LNCAP (cell line): ENCODE data around the gene NUP214.

Experiments
- CTCF ChIP-seq: fragments of 450-650 bp; IDR thresholded peaks from 2 replicates; pipeline ENCODE4 v1.5.1; 2017; ENCODE audit warnings: mild to moderate bottlenecking

Gene NUP214

GRCh38 chr9:131105952-131106351 lies 19.4 kb upstream of the NUP214 start:
- TF ChIP-seq CTCF: no peak

- no peak for TF ChIP-seq CTCF
Observed at GRCh38 chr9:131107760-131108159, 17.6 kb upstream of the NUP214 start.

- TF ChIP-seq CTCF: no peak
Observed at GRCh38 chr9:131111186-131111853, 14.1 kb upstream of the NUP214 start.

- no peak for TF ChIP-seq CTCF
Observed at GRCh38 chr9:131111854-131112311, 13.5 kb upstream of the NUP214 start.

GRCh38 chr9:131112374-131113154 lies 12.8 kb upstream of the NUP214 start:
- no peak for TF ChIP-seq CTCF

- no peak for TF ChIP-seq CTCF
Observed at GRCh38 chr9:131113655-131114054, 11.7 kb upstream of the NUP214 start.

GRCh38 chr9:131114084-131114535 lies 11.3 kb upstream of the NUP214 start:
- TF ChIP-seq CTCF: no peak
